ENCODE measurements around the gene RNF8.

RNF8 gene

GRCh38 chr6:37347177-37347576, 6.6 kb upstream of the RNF8 start:
- Histone ChIP-seq H3K9me3 (ENCODE audit: insufficient read depth, low read length, severe bottlenecking) (no peaks in the 10 kb centered on the region), H3K79me2 (ENCODE audit: insufficient read depth, low read length) (no peaks in the 10 kb centered on the region), H3K9ac (ENCODE audit: low read depth, low read length) (no peak overlapping the region), H4K20me1 (ENCODE audit: insufficient read depth, low read length) (no peaks in the 10 kb centered on the region), H3K4me2 (ENCODE audit: insufficient read depth, low read length) (no peak overlapping the region), H3K4me3 (ENCODE audit: low read depth in 1 of 2, low read length in 2 of 2) (no peak overlapping the region), H3K4me1 (ENCODE audit: insufficient read depth, low read length) (no peaks in the 10 kb centered on the region), H3K27me3 (ENCODE audit: insufficient read depth, low read length, poor library complexity) (no peaks in the 10 kb centered on the region), H2AFZ (ENCODE audit: low read depth, low read length) (no peak overlapping the region), H3K27ac (ENCODE audit: low read length) (no peak overlapping the region), H3K36me3 (ENCODE audit: insufficient read depth, low read length) (no peaks in the 10 kb centered on the region)
- DNase-seq (no peak), ATAC-seq (ENCODE audit: insufficient read depth, low read depth) (no peak)
- TF ChIP-seq EZH2 (IDR thresholded peaks at IDR 0.05; ENCODE audit: borderline replicate concordance, low read depth, low read length, severe bottlenecking) (no peak), CTCF (IDR thresholded peaks at IDR 0.05; ENCODE audit: borderline replicate concordance, extremely low read depth, low read length, poor library complexity, severe bottlenecking) (no peak)

GRCh38 chr6:37347670-37348111, 6.1 kb upstream of the RNF8 start:
- ATAC-seq (ENCODE audit: insufficient read depth, low read depth) (no peak), DNase-seq (no peak)
- Histone ChIP-seq H4K20me1 (ENCODE audit: insufficient read depth, low read length) (no peaks in the 10 kb centered on the region), H3K36me3 (ENCODE audit: insufficient read depth, low read length) (no peaks in the 10 kb centered on the region), H2AFZ (ENCODE audit: low read depth, low read length) (no peak overlapping the region), H3K4me1 (ENCODE audit: insufficient read depth, low read length) (no peaks in the 10 kb centered on the region), H3K79me2 (ENCODE audit: insufficient read depth, low read length) (no peaks in the 10 kb centered on the region), H3K4me2 (ENCODE audit: insufficient read depth, low read length) (no peak overlapping the region), H3K27me3 (ENCODE audit: insufficient read depth, low read length, poor library complexity) (no peaks in the 10 kb centered on the region), H3K9ac (ENCODE audit: low read depth, low read length) (no peak overlapping the region), H3K4me3 (ENCODE audit: low read depth in 1 of 2, low read length in 2 of 2) (no peak overlapping the region), H3K9me3 (ENCODE audit: insufficient read depth, low read length, severe bottlenecking) (no peaks in the 10 kb centered on the region), H3K27ac (ENCODE audit: low read length) (no peak overlapping the region)
- no peak for TF ChIP-seq EZH2 (IDR thresholded peaks at IDR 0.05; ENCODE audit: borderline replicate concordance, low read depth, low read length, severe bottlenecking)
- no peak for TF ChIP-seq CTCF (IDR thresholded peaks at IDR 0.05; ENCODE audit: borderline replicate concordance, extremely low read depth, low read length, poor library complexity, severe bottlenecking)

DNA sequence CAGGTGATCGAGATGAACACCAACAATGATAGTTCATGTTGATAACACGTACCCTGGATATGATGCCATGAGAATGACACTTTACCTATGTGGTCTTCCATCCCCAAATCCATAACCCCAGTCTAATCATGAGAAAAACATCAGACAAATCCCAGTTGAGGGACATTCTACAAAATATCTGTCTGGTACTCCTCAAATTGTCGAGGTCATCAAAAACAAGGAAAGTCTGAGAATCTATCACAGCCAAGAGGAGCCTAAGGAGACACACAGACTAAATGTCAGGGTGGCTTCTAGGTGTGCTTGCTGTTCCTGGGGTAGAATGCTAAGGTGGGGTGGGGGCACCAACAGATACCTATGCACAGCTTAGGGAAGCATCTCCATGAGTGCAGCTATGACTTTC, 2.8 kb upstream of the RNF8 start:
- no peak overlapping the region for H3K9ac ChIP-seq (ENCODE audit: low read depth, low read length)
- no peak overlapping the region for H3K4me2 ChIP-seq (ENCODE audit: insufficient read depth, low read length)
- H3K9me3 ChIP-seq (ENCODE audit: insufficient read depth, low read length, severe bottlenecking): no peaks in the 10 kb centered on the region
- H4K20me1 ChIP-seq (ENCODE audit: insufficient read depth, low read length): peaks cover 3% of the 10 kb centered on the region; the same call in 1 of the 2 replicates
- no peak overlapping the region for H2AFZ ChIP-seq (ENCODE audit: low read depth, low read length)
- H3K4me1 ChIP-seq (ENCODE audit: insufficient read depth, low read length): peaks cover 22% of the 10 kb centered on the region
- H3K4me3 ChIP-seq (ENCODE audit: low read depth in 1 of 2, low read length in 2 of 2): no peak overlapping the region
- H3K79me2 ChIP-seq (ENCODE audit: insufficient read depth, low read length): peaks cover 22% of the 10 kb centered on the region
- H3K27me3 ChIP-seq (ENCODE audit: insufficient read depth, low read length, poor library complexity): no peaks in the 10 kb centered on the region
- DNase-seq (no peak), ATAC-seq (ENCODE audit: insufficient read depth, low read depth) (no peak)
- H3K27ac ChIP-seq (ENCODE audit: low read length): no peak overlapping the region
- H3K36me3 ChIP-seq (ENCODE audit: insufficient read depth, low read length): no peaks in the 10 kb centered on the region; the same call in 1 of the 2 replicates
- TF ChIP-seq CTCF (IDR thresholded peaks at IDR 0.05; ENCODE audit: borderline replicate concordance, extremely low read depth, low read length, poor library complexity, severe bottlenecking) (no peak), EZH2 (IDR thresholded peaks at IDR 0.05; ENCODE audit: borderline replicate concordance, low read depth, low read length, severe bottlenecking) (no peak)

DNA sequence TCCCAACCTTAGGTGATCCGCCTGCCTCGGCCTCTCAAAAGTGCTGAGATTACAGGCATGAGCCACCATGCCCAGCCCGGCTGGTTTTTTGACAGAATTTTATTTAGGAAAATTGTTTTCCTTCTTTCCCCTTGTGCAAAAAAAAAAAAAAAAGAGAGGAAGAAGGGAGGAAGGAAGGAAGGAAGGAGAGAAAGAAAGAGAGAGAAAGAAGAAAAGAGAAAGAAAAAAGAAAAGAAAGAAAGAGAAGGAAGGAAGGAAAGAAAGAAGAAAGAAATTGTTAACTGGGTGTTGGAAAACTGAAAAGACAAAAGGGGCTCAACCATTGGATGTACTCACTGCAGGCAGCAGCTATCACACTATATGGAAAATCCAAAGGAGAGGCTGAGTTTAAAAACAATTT, 1.4 kb upstream of the RNF8 start:
- H4K20me1 ChIP-seq (ENCODE audit: insufficient read depth, low read length): peaks cover 11% of the 10 kb centered on the region; the same call in 1 of the 2 replicates
- no peak overlapping the region for H3K27ac ChIP-seq (ENCODE audit: low read length)
- ATAC-seq (ENCODE audit: insufficient read depth, low read depth) (no peak), DNase-seq (no peak)
- peaks cover 35% of the 10 kb centered on the region for H3K79me2 ChIP-seq (ENCODE audit: insufficient read depth, low read length)
- H3K4me2 ChIP-seq (ENCODE audit: insufficient read depth, low read length): no peak overlapping the region
- H3K4me3 ChIP-seq (ENCODE audit: low read depth in 1 of 2, low read length in 2 of 2): no peak overlapping the region
- TF ChIP-seq EZH2 (IDR thresholded peaks at IDR 0.05; ENCODE audit: borderline replicate concordance, low read depth, low read length, severe bottlenecking) (no peak), CTCF (IDR thresholded peaks at IDR 0.05; ENCODE audit: borderline replicate concordance, extremely low read depth, low read length, poor library complexity, severe bottlenecking) (no peak)
- peaks cover 32% of the 10 kb centered on the region for H3K4me1 ChIP-seq (ENCODE audit: insufficient read depth, low read length)
- no peaks in the 10 kb centered on the region for H3K27me3 ChIP-seq (ENCODE audit: insufficient read depth, low read length, poor library complexity)
- H3K9me3 ChIP-seq (ENCODE audit: insufficient read depth, low read length, severe bottlenecking): no peaks in the 10 kb centered on the region
- no peaks in the 10 kb centered on the region; the same call in 1 of the 2 replicates for H3K36me3 ChIP-seq (ENCODE audit: insufficient read depth, low read length)
- no peak overlapping the region for H3K9ac ChIP-seq (ENCODE audit: low read depth, low read length)
- H2AFZ ChIP-seq (ENCODE audit: low read depth, low read length): no peak overlapping the region
